PC-9 (cell line): ENCODE data around the gene LUC7L. TPM values are rescaled to one million over a fixed set of nuclear protein-coding genes. Genes with fewer than 3 reads are reported as not detected.
"Not testable (repeated sequence)": the region's sequence is repeated elsewhere in the genome, so short reads cannot be mapped to it uniquely, and the experiment has no call there.

Experiments used
- BruUV-seq: library from RNA; stranded (reverse); fragments of 400-500 nt; replicated peaks from 2 replicates; lab custom pipeline; 2021; lab: Mats Ljungman, UMichigan
- CTCF ChIA-PET: fragments of 300-600 bp; sonication (Branson Sonifier 250); formaldehyde crosslinking; loops from one replicate; lab custom pipeline; 2022; ENCODE audit warnings: antibody characterized with exemption; lab: Charles Lee
- POLR2A ChIA-PET: fragments of 300-600 bp; sonication (Branson Sonifier 250); formaldehyde crosslinking; loops from one replicate; lab custom pipeline; 2022; ENCODE audit warnings: antibody characterized with exemption; ENCODE audit not compliant: unreplicated experiment; lab: Charles Lee
- DNase-seq, 2 experiments: peaks; one replicate each; pipeline versions ENCODE4 v3.0.0 to v3.0.0-alpha.2; 2015 to 2022; ENCODE audit warnings: mixed read lengths in 1 of 2
- H2AFZ ChIP-seq: fragments of 200-600 bp; sonication (generic); 2 replicates; pipeline ENCODE4 v1.8.1; 2017; ENCODE audit warnings: antibody characterized with exemption
- H3F3A ChIP-seq: fragments of 200-600 bp; sonication (generic); 2 replicates; pipeline ENCODE4 v1.8.1; 2017; ENCODE audit warnings: antibody characterized with exemption, mild to moderate bottlenecking, low read depth; ENCODE audit not compliant: insufficient read depth
- H3K27ac ChIP-seq: fragments of 200-600 bp; sonication (generic); 2 replicates; pipeline ENCODE4 v1.6.1; 2016; ENCODE audit warnings: mixed run types
- H3K27me3 ChIP-seq: fragments of 200-600 bp; sonication (generic); 2 replicates; pipeline ENCODE4 v1.6.1; 2016; ENCODE audit warnings: low read depth, mixed run types; ENCODE audit not compliant: insufficient read depth
- H3K36me3 ChIP-seq: fragments of 200-600 bp; sonication (generic); 2 replicates; pipeline ENCODE4 v1.6.1; 2016; ENCODE audit warnings: low read depth, mixed run types
- H3K4me1 ChIP-seq: fragments of 200-600 bp; sonication (generic); replicated peaks from 2 replicates; pipeline ENCODE4 v1.6.1; 2016; ENCODE audit warnings: mixed run types; ENCODE audit not compliant: insufficient read depth
- H3K4me2 ChIP-seq: fragments of 200-600 bp; sonication (generic); 2 replicates; pipeline ENCODE4 v1.6.1; 2017; ENCODE audit warnings: mixed run types
- H3K4me3 ChIP-seq: fragments of 200-600 bp; sonication (generic); 2 replicates; pipeline ENCODE4 v1.6.1; 2016; ENCODE audit warnings: mixed run types
- H3K79me2 ChIP-seq: fragments of 200-600 bp; sonication (generic); 2 replicates; pipeline ENCODE4 v1.6.1; 2017; ENCODE audit warnings: low read depth, mixed run types
- H3K9me2 ChIP-seq: fragments of 200-600 bp; sonication (generic); 2 replicates; pipeline ENCODE4 v1.8.1; 2017; ENCODE audit warnings: mild to moderate bottlenecking; ENCODE audit not compliant: insufficient read depth
- H3K9me3 ChIP-seq: fragments of 200-600 bp; sonication (generic); 2 replicates; pipeline ENCODE4 v1.8.1; 2016; ENCODE audit warnings: low read depth; ENCODE audit not compliant: insufficient read depth
- H4K20me1 ChIP-seq: fragments of 200-600 bp; sonication (generic); 2 replicates; pipeline ENCODE4 v1.8.1; 2017; ENCODE audit not compliant: insufficient read depth
- CTCF ChIP-seq: fragments of 200-600 bp; sonication (generic); conservative IDR thresholded peaks from 2 replicates; pipeline ENCODE4 v1.6.1; 2017; ENCODE audit warnings: mixed run types, antibody characterized with exemption, mild to moderate bottlenecking, moderate library complexity
- EZH2 ChIP-seq: fragments of 200-600 bp; sonication (generic); IDR thresholded peaks from 2 replicates; pipeline ENCODE4 v1.8.0; 2017; ENCODE audit warnings: antibody characterized with exemption, low read depth
- intact Hi-C: fragments of 100-400 bp; cut with micrococcal nuclease; formaldehyde crosslinking; loops from one replicate; pipeline ENCODE4 v1.10.0; 2022; ENCODE audit not compliant: unreplicated experiment
- total RNA-seq: library from RNA; stranded (reverse); gene quantifications from 2 replicates; pipeline ENCODE4 v1.2.3, GENCODE V29; 2021

LUC7L gene
- total RNA-seq, 1 experiment from 2014 or later, result 64.3 TPM

GRCh38 chr16:175011-175949, 54.0 kb downstream of the LUC7L start:
- POLR2A ChIA-PET, result no interaction called here
- Histone ChIP-seq H3K4me2 (no peak overlapping the region), H3K36me3 (no peaks in the 10 kb centered on the region), H3K27me3 (peaks cover 26% of the 10 kb centered on the region), H3K9me2 (no peaks in the 10 kb centered on the region), H3F3A (peaks cover 16% of the 10 kb centered on the region; the same call in 1 of the 2 replicates), H3K4me3 (no peak overlapping the region), H2AFZ (no peak overlapping the region), H3K79me2 (no peaks in the 10 kb centered on the region), H3K4me1 (no peaks in the 10 kb centered on the region), H3K9me3 (no peaks in the 10 kb centered on the region), H4K20me1 (peaks cover 9% of the 10 kb centered on the region; the same call in 1 of the 2 replicates), H3K27ac (no peak overlapping the region)
- DNase-seq, result no peak
- intact Hi-C loops, result no loop called here
- BruUV-seq, result no TSS peak
- no peak for TF ChIP-seq EZH2
- TF ChIP-seq CTCF, result no peak
- CTCF ChIA-PET, result interaction anchor here (0.7 kb wide), 2 partner anchors 15 to 109 kb away, joined by 3 read pairs; no protein-coding TSS in a partner anchor

GRCh38 chr16:173928-174769, 55.1 kb downstream of the LUC7L start:
- peaks cover 16% of the 10 kb centered on the region; the same call in 1 of the 2 replicates for H3F3A ChIP-seq
- H3K27ac ChIP-seq, H3K79me2 ChIP-seq, H3K4me3 ChIP-seq, H2AFZ ChIP-seq, H3K36me3 ChIP-seq, H3K9me3 ChIP-seq, H4K20me1 ChIP-seq, POLR2A ChIA-PET, DNase-seq, H3K4me1 ChIP-seq, CTCF ChIA-PET, H3K4me2 ChIP-seq, H3K9me2 ChIP-seq, BruUV-seq, intact Hi-C loops: not testable (repeated sequence)
- H3K27me3 ChIP-seq, result peaks cover 28% of the 10 kb centered on the region

- BruUV-seq, intact Hi-C loops, H3K4me2 ChIP-seq, H2AFZ ChIP-seq, H3K79me2 ChIP-seq, H3K27ac ChIP-seq, H3K4me3 ChIP-seq, H3K9me2 ChIP-seq, DNase-seq, H3K9me3 ChIP-seq, H4K20me1 ChIP-seq, CTCF ChIA-PET, POLR2A ChIA-PET, H3K4me1 ChIP-seq, H3K36me3 ChIP-seq: not testable (repeated sequence)
- H3K27me3 ChIP-seq, result peaks cover 28% of the 10 kb centered on the region
- H3F3A ChIP-seq, result peaks cover 13% of the 10 kb centered on the region; the same call in 1 of the 2 replicates
Measured at GRCh38 chr16:173211-173854, 55.9 kb downstream of the LUC7L start.

GRCh38 chr16:172374-172941, 56.8 kb downstream of the LUC7L start, which contains the start of gene HBA2:
Gene HBA2 (plus strand): TSS chr16:172876. CDS start chr16:172913, 37 bp downstream.
- BruUV-seq, H3K9me3 ChIP-seq, intact Hi-C loops, H2AFZ ChIP-seq, H3K9me2 ChIP-seq, H3K27ac ChIP-seq, H3K4me2 ChIP-seq, H3K4me3 ChIP-seq, H3K79me2 ChIP-seq, POLR2A ChIA-PET, H3K4me1 ChIP-seq, H4K20me1 ChIP-seq, DNase-seq, CTCF ChIA-PET, H3F3A ChIP-seq, H3K36me3 ChIP-seq: not testable (repeated sequence)
- peaks cover 27% of the 10 kb centered on the region for H3K27me3 ChIP-seq
